Measurements from ENCODE around the gene PDGFD. TPM values are rescaled to one million over a fixed set of nuclear protein-coding genes. Genes with fewer than 3 reads are reported as not detected.
A peak's percentile ranks its signal among the peaks of the same experiment; 100 is the strongest.

Gene PDGFD
- polyA plus RNA-seq, 1 of the 3 experiments (the other 2 are of a cell fraction), result 4.8 TPM

DNA sequence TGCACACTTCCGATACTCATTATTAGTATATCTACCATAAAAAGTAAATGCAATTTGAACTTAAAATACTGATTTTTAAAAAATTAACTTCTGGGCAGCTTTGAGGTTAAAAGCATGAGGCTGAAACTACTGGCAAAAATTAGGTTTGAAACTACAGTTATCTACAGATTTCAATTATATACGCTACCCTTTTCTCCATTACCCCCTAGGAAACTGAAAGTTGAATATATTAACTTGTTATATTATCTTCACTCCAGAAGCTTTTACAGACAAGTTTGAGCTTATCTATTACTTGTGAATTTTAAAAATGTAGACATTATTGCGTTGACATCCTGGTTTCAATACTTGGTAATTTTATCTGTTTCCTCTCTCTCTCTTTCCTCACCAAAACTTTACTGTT is 224.3 kb downstream of the PDGFD start:
- peaks cover 0 to 12% of the 10 kb centered on the region in 2 experiments; a peak in 2 of 4 replicates for H3K4me1 ChIP-seq (ENCODE audit: control insufficient read depth in 1 of 2, insufficient read depth in 2 of 2, low read depth in 1 of 2, low read length in 1 of 2)
- WGBS (ENCODE audit: low lambda C conversion rate), result 86% methylated on average over 3 of the region's 3 CpGs
- DNase-seq, result no peak
- POLR2A ChIA-PET, result no interaction called here
- H3K27ac ChIP-seq (ENCODE audit: low read depth in 2 of 2, low read length in 1 of 2), result peak overlapping the region in 1 of 2 experiments; percentile 55; a peak in 1 of 4 replicates
- H3K9me3 ChIP-seq, result no peaks in the 10 kb centered on the region
- no peaks in the 10 kb centered on the region for H3K79me2 ChIP-seq (ENCODE audit: insufficient read depth)
- no peak overlapping the region; the same call in 1 of the 2 replicates for H2AFZ ChIP-seq (ENCODE audit: low read depth)
- no peaks in the 10 kb centered on the region for H4K20me1 ChIP-seq (ENCODE audit: insufficient read depth)
- TF ChIP-seq, protein P1, sequence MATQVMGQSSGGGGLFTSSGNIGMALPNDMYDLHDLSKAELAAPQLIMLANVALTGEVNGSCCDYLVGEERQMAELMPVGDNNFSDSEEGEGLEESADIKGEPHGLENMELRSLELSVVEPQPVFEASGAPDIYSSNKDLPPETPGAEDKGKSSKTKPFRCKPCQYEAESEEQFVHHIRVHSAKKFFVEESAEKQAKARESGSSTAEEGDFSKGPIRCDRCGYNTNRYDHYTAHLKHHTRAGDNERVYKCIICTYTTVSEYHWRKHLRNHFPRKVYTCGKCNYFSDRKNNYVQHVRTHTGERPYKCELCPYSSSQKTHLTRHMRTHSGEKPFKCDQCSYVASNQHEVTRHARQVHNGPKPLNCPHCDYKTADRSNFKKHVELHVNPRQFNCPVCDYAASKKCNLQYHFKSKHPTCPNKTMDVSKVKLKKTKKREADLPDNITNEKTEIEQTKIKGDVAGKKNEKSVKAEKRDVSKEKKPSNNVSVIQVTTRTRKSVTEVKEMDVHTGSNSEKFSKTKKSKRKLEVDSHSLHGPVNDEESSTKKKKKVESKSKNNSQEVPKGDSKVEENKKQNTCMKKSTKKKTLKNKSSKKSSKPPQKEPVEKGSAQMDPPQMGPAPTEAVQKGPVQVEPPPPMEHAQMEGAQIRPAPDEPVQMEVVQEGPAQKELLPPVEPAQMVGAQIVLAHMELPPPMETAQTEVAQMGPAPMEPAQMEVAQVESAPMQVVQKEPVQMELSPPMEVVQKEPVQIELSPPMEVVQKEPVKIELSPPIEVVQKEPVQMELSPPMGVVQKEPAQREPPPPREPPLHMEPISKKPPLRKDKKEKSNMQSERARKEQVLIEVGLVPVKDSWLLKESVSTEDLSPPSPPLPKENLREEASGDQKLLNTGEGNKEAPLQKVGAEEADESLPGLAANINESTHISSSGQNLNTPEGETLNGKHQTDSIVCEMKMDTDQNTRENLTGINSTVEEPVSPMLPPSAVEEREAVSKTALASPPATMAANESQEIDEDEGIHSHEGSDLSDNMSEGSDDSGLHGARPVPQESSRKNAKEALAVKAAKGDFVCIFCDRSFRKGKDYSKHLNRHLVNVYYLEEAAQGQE (IDR thresholded peaks at IDR 0.05; ENCODE audit: low read depth, low read length), result no peak
- TF ChIP-seq JUND (IDR thresholded peaks at IDR 0.05), result no peak
- TF ChIP-seq SIN3A (IDR thresholded peaks at IDR 0.05; ENCODE audit: borderline replicate concordance, low read depth, low read length), result no peak
- TF ChIP-seq, protein P2, sequence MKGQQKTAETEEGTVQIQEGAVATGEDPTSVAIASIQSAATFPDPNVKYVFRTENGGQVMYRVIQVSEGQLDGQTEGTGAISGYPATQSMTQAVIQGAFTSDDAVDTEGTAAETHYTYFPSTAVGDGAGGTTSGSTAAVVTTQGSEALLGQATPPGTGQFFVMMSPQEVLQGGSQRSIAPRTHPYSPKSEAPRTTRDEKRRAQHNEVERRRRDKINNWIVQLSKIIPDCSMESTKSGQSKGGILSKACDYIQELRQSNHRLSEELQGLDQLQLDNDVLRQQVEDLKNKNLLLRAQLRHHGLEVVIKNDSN (IDR thresholded peaks at IDR 0.05; ENCODE audit: borderline replicate concordance, low read depth), result no peak
- TF ChIP-seq GATA2 (CRISPR knock-in tag; IDR thresholded peaks at IDR 0.05), result no peak
- TF ChIP-seq TAF1 (IDR thresholded peaks at IDR 0.05; ENCODE audit: borderline replicate concordance, low read depth, low read length), result no peak
- TF ChIP-seq ELF1 (IDR thresholded peaks at IDR 0.05), result no peak
- no peak for TF ChIP-seq MEF2A (IDR thresholded peaks at IDR 0.05; ENCODE audit: borderline replicate concordance, low read depth)
- no peak for TF ChIP-seq GABPA (IDR thresholded peaks at IDR 0.05; ENCODE audit: low read depth)
- no peak for TF ChIP-seq MXI1 (IDR thresholded peaks at IDR 0.05; ENCODE audit: low read depth, low read length)
- TF ChIP-seq, protein P3, sequence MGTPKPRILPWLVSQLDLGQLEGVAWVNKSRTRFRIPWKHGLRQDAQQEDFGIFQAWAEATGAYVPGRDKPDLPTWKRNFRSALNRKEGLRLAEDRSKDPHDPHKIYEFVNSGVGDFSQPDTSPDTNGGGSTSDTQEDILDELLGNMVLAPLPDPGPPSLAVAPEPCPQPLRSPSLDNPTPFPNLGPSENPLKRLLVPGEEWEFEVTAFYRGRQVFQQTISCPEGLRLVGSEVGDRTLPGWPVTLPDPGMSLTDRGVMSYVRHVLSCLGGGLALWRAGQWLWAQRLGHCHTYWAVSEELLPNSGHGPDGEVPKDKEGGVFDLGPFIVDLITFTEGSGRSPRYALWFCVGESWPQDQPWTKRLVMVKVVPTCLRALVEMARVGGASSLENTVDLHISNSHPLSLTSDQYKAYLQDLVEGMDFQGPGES (IDR thresholded peaks at IDR 0.05; ENCODE audit: low read depth, low read length), result no peak
- TF ChIP-seq RFX5 (IDR thresholded peaks at IDR 0.05; ENCODE audit: low read length), result no peak
- no peak for TF ChIP-seq RAD21 (IDR thresholded peaks at IDR 0.05; ENCODE audit: low read length)
- no peak for TF ChIP-seq FOXJ3 (CRISPR knock-in tag; IDR thresholded peaks at IDR 0.05)
- TF ChIP-seq TCF12 (IDR thresholded peaks at IDR 0.05), result no peak
- no peak for TF ChIP-seq SMC3 (IDR thresholded peaks at IDR 0.05; ENCODE audit: low read depth, low read length)
- TF ChIP-seq POLR2AphosphoS5 (IDR thresholded peaks at IDR 0.05; ENCODE audit: low read depth, low read length), result no peak
- TF ChIP-seq RXRA (IDR thresholded peaks at IDR 0.05; ENCODE audit: borderline replicate concordance, low read depth), result no peak
- peaks cover 8% of the 10 kb centered on the region for H3F3A ChIP-seq (replicated peaks; ENCODE audit: insufficient read depth)
- CTCF ChIA-PET, result no interaction called here
- H3K9ac ChIP-seq, result no peak overlapping the region
- no peaks in the 10 kb centered on the region for H3K9me2 ChIP-seq
- no peaks in the 10 kb centered on the region for H3K36me3 ChIP-seq (replicated peaks in 1 of 2; ENCODE audit: control insufficient read depth in 1 of 2, insufficient read depth in 2 of 2, low read length in 1 of 2)
- H3K27me3 ChIP-seq (ENCODE audit: insufficient read depth), result no peaks in the 10 kb centered on the region
- H3K4me3 ChIP-seq (ENCODE audit: low read depth in 2 of 2, low read length in 1 of 2), result no peak overlapping the region
- no peak overlapping the region for H3K4me2 ChIP-seq
